PC-3 (cell line): ENCODE data around the gene TP53AIP1. TPM values are rescaled to one million over a fixed set of nuclear protein-coding genes. Genes with fewer than 3 reads are reported as not detected.

Experiments
- ATAC-seq: fragments of 200-7000 bp; cut with Tn5 transposase; 2 replicates; pipeline ENCODE4 v1.9.1; 2020; ENCODE audit warnings: mild to moderate bottlenecking, moderate library complexity
- BruUV-seq: library from RNA; stranded (reverse); fragments of 400-500 nt; replicated peaks from 2 replicates; lab custom pipeline; 2021; lab: Mats Ljungman, UMichigan
- CTCF ChIA-PET: fragments of 300-600 bp; sonication (Branson Sonifier 250); formaldehyde crosslinking; loops from one replicate; lab custom pipeline; 2022; ENCODE audit warnings: antibody characterized with exemption; lab: Charles Lee
- POLR2A ChIA-PET: fragments of 300-600 bp; sonication (Branson Sonifier 250); formaldehyde crosslinking; loops from one replicate; lab custom pipeline; 2022; ENCODE audit warnings: antibody characterized with exemption; ENCODE audit not compliant: unreplicated experiment; lab: Charles Lee
- DNase-seq: peaks from one replicate; pipeline ENCODE4 v3.0.0-alpha.2; 2015
- H2AFZ ChIP-seq: fragments of 300-600 bp; sonication (generic); 2 replicates; pipeline ENCODE4 v1.6.0; 2016; ENCODE audit warnings: antibody characterized with exemption, low read length
- H3F3A ChIP-seq: fragments of 300-600 bp; sonication (generic); one replicate; pipeline ENCODE4 v1.6.0; 2017; ENCODE audit warnings: antibody characterized with exemption, low read length, control low read depth, mild to moderate bottlenecking; ENCODE audit not compliant: unreplicated experiment
- H3K27ac ChIP-seq: fragments of 300-600 bp; sonication (generic); 2 replicates; pipeline ENCODE4 v1.5.1; 2016; ENCODE audit warnings: mild to moderate bottlenecking, low read length
- H3K27me3 ChIP-seq: fragments of 300-600 bp; sonication (generic); 2 replicates; pipeline ENCODE4 v1.6.1; 2016; ENCODE audit warnings: low read length, mixed read lengths
- H3K36me3 ChIP-seq: fragments of 300-600 bp; sonication (generic); 2 replicates; pipeline ENCODE4 v1.6.1; 2016; ENCODE audit warnings: low read depth, mixed run types, low read length, mixed read lengths
- H3K4me1 ChIP-seq: fragments of 300-600 bp; sonication (generic); 2 replicates; pipeline ENCODE4 v1.5.1; 2016; ENCODE audit warnings: low read length; ENCODE audit not compliant: insufficient read depth
- H3K4me2 ChIP-seq: fragments of 300-600 bp; sonication (generic); 2 replicates; pipeline ENCODE4 v1.6.0; 2016; ENCODE audit warnings: low read length
- H3K4me3 ChIP-seq: fragments of 300-600 bp; sonication (generic); 2 replicates; pipeline ENCODE4 v1.5.1; 2016; ENCODE audit warnings: mild to moderate bottlenecking, low read length, mixed read lengths
- H3K79me2 ChIP-seq: fragments of 300-600 bp; sonication (generic); 2 replicates; pipeline ENCODE4 v1.6.1; 2017; ENCODE audit warnings: low read length, mixed read lengths
- H3K9ac ChIP-seq: fragments of 300-600 bp; sonication (generic); 2 replicates; pipeline ENCODE4 v1.6.0; 2016; ENCODE audit warnings: mild to moderate bottlenecking, low read length
- H3K9me2 ChIP-seq: fragments of 300-600 bp; sonication (generic); replicated peaks from 2 replicates; pipeline ENCODE4 v1.6.1; 2016; ENCODE audit warnings: mixed run types, low read length, mixed read lengths
- H3K9me3 ChIP-seq: fragments of 300-600 bp; sonication (generic); 2 replicates; pipeline ENCODE4 v1.6.1; 2016; ENCODE audit warnings: low read length, mixed read lengths
- H4K20me1 ChIP-seq: fragments of 300-600 bp; sonication (generic); 2 replicates; pipeline ENCODE4 v1.6.1; 2016; ENCODE audit warnings: low read length, mixed read lengths
- EZH2 ChIP-seq: fragments of 300-600 bp; sonication (generic); IDR thresholded peaks from one replicate; pipeline ENCODE4 v1.6.1; 2017; ENCODE audit warnings: antibody characterized with exemption, mild to moderate bottlenecking, low read length; ENCODE audit not compliant: unreplicated experiment
- EZH2phosphoT487 ChIP-seq: fragments of 300-600 bp; sonication (generic); IDR thresholded peaks from 2 replicates; pipeline ENCODE4 v1.6.1; 2018; ENCODE audit warnings: mild to moderate bottlenecking, antibody characterized with exemption, low read length, borderline replicate concordance
- intact Hi-C: fragments of 100-400 bp; cut with micrococcal nuclease; formaldehyde crosslinking; loops from 2 replicates; pipeline ENCODE4 v1.9.0; 2023
- total RNA-seq: library from RNA; depleted of rRNA; stranded (reverse); fragments of >200 nt; gene quantifications from 2 replicates; pipeline ENCODE4 v1.2.3, GENCODE V29; 2014
- TF ChIP-seq, protein P1 (sequence below): fragments of 300-600 bp; sonication (generic); conservative IDR thresholded peaks from 2 replicates; pipeline ENCODE4 v1.5.1; 2017; ENCODE audit warnings: antibody characterized with exemption, low read depth, mild to moderate bottlenecking, low read length

The TP53AIP1 gene
- total RNA-seq, 1 experiment from 2014 or later: 0.58 TPM

- no peak overlapping the region for H3K4me2 ChIP-seq
- no peak for DNase-seq
- H3K4me1 ChIP-seq: no peaks in the 10 kb centered on the region
- TF ChIP-seq EZH2phosphoT487 (no peak), EZH2 (no peak)
- TF ChIP-seq, protein P1, sequence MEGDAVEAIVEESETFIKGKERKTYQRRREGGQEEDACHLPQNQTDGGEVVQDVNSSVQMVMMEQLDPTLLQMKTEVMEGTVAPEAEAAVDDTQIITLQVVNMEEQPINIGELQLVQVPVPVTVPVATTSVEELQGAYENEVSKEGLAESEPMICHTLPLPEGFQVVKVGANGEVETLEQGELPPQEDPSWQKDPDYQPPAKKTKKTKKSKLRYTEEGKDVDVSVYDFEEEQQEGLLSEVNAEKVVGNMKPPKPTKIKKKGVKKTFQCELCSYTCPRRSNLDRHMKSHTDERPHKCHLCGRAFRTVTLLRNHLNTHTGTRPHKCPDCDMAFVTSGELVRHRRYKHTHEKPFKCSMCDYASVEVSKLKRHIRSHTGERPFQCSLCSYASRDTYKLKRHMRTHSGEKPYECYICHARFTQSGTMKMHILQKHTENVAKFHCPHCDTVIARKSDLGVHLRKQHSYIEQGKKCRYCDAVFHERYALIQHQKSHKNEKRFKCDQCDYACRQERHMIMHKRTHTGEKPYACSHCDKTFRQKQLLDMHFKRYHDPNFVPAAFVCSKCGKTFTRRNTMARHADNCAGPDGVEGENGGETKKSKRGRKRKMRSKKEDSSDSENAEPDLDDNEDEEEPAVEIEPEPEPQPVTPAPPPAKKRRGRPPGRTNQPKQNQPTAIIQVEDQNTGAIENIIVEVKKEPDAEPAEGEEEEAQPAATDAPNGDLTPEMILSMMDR: no peak
- no peaks in the 10 kb centered on the region for H3F3A ChIP-seq
- no peaks in the 10 kb centered on the region for H3K9me3 ChIP-seq
- no peaks in the 10 kb centered on the region for H3K27me3 ChIP-seq
- no peaks in the 10 kb centered on the region for H3K9me2 ChIP-seq
- intact Hi-C loops: no loop called here
- H3K9ac ChIP-seq: no peak overlapping the region
- CTCF ChIA-PET: no interaction called here
- no peak for ATAC-seq
- no peak overlapping the region for H3K27ac ChIP-seq
- no TSS peak for BruUV-seq
- no peaks in the 10 kb centered on the region for H4K20me1 ChIP-seq
- POLR2A ChIA-PET: no interaction called here
- H3K4me3 ChIP-seq: no peak overlapping the region
- H2AFZ ChIP-seq: no peak overlapping the region
- no peaks in the 10 kb centered on the region for H3K79me2 ChIP-seq
- no peaks in the 10 kb centered on the region for H3K36me3 ChIP-seq
These were observed 47.1 kb downstream of the TP53AIP1 start for GRCh38 chr11:128895526-128895925.

DNA sequence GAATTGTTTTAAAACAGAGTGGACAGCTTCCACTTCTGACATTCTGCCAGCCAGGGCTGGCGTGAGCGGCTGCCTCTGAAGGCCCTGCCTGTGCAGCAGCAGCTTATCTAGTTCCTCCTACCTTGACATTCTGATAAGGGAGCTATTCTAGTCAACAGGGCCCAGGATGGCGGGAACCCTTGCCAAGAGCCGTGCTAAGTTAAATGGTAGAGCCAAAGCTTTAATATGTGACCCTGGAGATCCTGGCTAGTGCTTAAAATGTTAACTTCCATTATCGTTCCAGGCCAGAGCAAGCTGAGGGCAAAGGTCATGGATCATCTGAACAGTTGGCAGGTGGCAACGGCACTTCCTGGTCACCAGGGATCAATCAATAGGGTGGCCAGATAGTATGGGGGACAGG, 48.0 kb downstream of the TP53AIP1 start:
- Histone ChIP-seq H3K9ac (no peak overlapping the region), H3K36me3 (no peaks in the 10 kb centered on the region), H3K4me1 (peaks cover 5% of the 10 kb centered on the region; the same call in 1 of the 2 replicates), H3K27me3 (0 out of 2 replicates have a peak, but pooled peaks cover 2% of the 10 kb centered on the region), H3K4me2 (no peak overlapping the region), H3K79me2 (no peaks in the 10 kb centered on the region), H3F3A (no peaks in the 10 kb centered on the region), H3K9me2 (no peaks in the 10 kb centered on the region), H3K27ac (no peak overlapping the region), H2AFZ (no peak overlapping the region), H3K9me3 (no peaks in the 10 kb centered on the region), H3K4me3 (no peak overlapping the region), H4K20me1 (no peaks in the 10 kb centered on the region)
- BruUV-seq: no TSS peak
- ATAC-seq (no peak), DNase-seq (no peak)
- TF ChIP-seq EZH2phosphoT487 (no peak), EZH2 (no peak)
- TF ChIP-seq, protein P1: no peak
- intact Hi-C loops: no loop called here
- ChIA-PET CTCF (no interaction called here), POLR2A (no interaction called here)

DNA sequence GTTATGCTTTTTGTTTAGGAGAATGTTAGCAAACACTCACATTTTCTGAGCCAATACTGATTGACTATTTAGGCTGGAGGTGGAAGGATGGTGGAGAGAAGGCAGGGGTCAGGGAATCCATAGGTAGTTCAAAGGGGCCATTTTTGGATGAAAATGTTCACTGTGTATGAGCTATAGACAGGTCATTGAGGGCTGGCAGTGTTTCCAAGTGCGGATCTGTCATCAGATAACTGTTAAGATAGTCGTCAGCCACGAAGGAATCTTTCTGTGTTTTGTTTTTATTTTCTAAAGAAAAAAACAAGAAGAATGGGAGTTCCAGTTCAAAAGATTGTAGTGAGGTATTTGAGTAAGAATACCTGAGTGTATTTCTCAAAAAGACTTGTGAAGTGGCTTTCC, 48.4 kb downstream of the TP53AIP1 start:
- ATAC-seq: no peak
- CTCF ChIA-PET: no interaction called here
- no peak overlapping the region for H2AFZ ChIP-seq
- no peak overlapping the region for H3K27ac ChIP-seq
- no TSS peak for BruUV-seq
- H3F3A ChIP-seq: no peaks in the 10 kb centered on the region
- H4K20me1 ChIP-seq: no peaks in the 10 kb centered on the region
- TF ChIP-seq EZH2phosphoT487: no peak
- TF ChIP-seq, protein P1: no peak
- TF ChIP-seq EZH2: no peak
- H3K79me2 ChIP-seq: no peaks in the 10 kb centered on the region
- H3K9me3 ChIP-seq: no peaks in the 10 kb centered on the region
- no peaks in the 10 kb centered on the region for H3K9me2 ChIP-seq
- H3K4me1 ChIP-seq: peaks cover 5% of the 10 kb centered on the region; the same call in 1 of the 2 replicates
- DNase-seq: no peak
- POLR2A ChIA-PET: no interaction called here
- no peak overlapping the region for H3K4me3 ChIP-seq
- H3K27me3 ChIP-seq: 0 out of 2 replicates have a peak, but pooled peaks cover 2% of the 10 kb centered on the region
- H3K36me3 ChIP-seq: no peaks in the 10 kb centered on the region
- intact Hi-C loops: no loop called here
- H3K9ac ChIP-seq: no peak overlapping the region
- no peak overlapping the region for H3K4me2 ChIP-seq
